SK-N-SH treated with all-trans-retinoic acid at 6 μM for 48 hours (cell line): ENCODE data around the gene PLCB3.

Source experiments
- ATAC-seq: fragments of 200-7000 bp; cut with Tn5 transposase; 3 replicates; pipeline ENCODE4 v1.9.1; 2020; ENCODE audit warnings: mild to moderate bottlenecking, moderate library complexity
- ARNTL ChIP-seq: fragments of 450-650 bp; formaldehyde crosslinking; IDR thresholded peaks from 2 replicates; pipeline ENCODE4 v1.5.0; 2020; ENCODE audit warnings: low read depth, mild to moderate bottlenecking, moderate library complexity, borderline replicate concordance
- BACH2 ChIP-seq: fragments of 250-450 bp; sonication (Bioruptor Pico); IDR thresholded peaks from 2 replicates; pipeline ENCODE4 v1.9.0; 2021; ENCODE audit warnings: mild to moderate bottlenecking, borderline replicate concordance
- CREB5 ChIP-seq: fragments of 250-450 bp; sonication (Bioruptor Pico); IDR thresholded peaks from 2 replicates; pipeline ENCODE4 v1.5.1; 2020; ENCODE audit warnings: low read depth, mild to moderate bottlenecking, moderate library complexity
- CSDC2 ChIP-seq: fragments of 250-450 bp; sonication (Bioruptor Pico); IDR thresholded peaks from 2 replicates; pipeline ENCODE4 v1.5.0; 2020; ENCODE audit warnings: mild to moderate bottlenecking, moderate library complexity
- CSRNP3 ChIP-seq: fragments of 250-450 bp; sonication (Bioruptor Pico); IDR thresholded peaks from 2 replicates; pipeline ENCODE4 v1.5.1; 2021; ENCODE audit warnings: mild to moderate bottlenecking, moderate library complexity
- ESRRG ChIP-seq: fragments of 250-450 bp; sonication (Bioruptor Pico); IDR thresholded peaks from 2 replicates; pipeline ENCODE4 v1.6.1; 2021; ENCODE audit warnings: mild to moderate bottlenecking
- ISL1 ChIP-seq: fragments of 250-450 bp; sonication (Bioruptor Pico); IDR thresholded peaks from 2 replicates; pipeline ENCODE4 v2.1.2; 2022; ENCODE audit warnings: mild to moderate bottlenecking, moderate library complexity
- OSR1 ChIP-seq: fragments of 250-450 bp; sonication (Bioruptor Pico); IDR thresholded peaks from 2 replicates; pipeline ENCODE4 v1.8.0; 2022; ENCODE audit warnings: moderate library complexity, mild to moderate bottlenecking, inconsistent platforms
- PATZ1 ChIP-seq: fragments of 250-450 bp; sonication (Bioruptor Pico); IDR thresholded peaks from 2 replicates; pipeline ENCODE4 v1.8.0; 2020; ENCODE audit warnings: mild to moderate bottlenecking, moderate library complexity, borderline replicate concordance
- POU6F1 ChIP-seq: fragments of 250-450 bp; sonication (Bioruptor Pico); IDR thresholded peaks from 2 replicates; pipeline ENCODE4 v1.8.0; 2021; ENCODE audit warnings: low read depth, mild to moderate bottlenecking, moderate library complexity, borderline replicate concordance
- PPARA ChIP-seq: fragments of 250-450 bp; sonication (Bioruptor Pico); IDR thresholded peaks from 2 replicates; pipeline ENCODE4 v1.5.0; 2020; ENCODE audit warnings: mild to moderate bottlenecking, borderline replicate concordance
- RARB ChIP-seq: fragments of 250-450 bp; sonication (Bioruptor Pico); IDR thresholded peaks from 2 replicates; pipeline ENCODE4 v1.8.0; 2021; ENCODE audit warnings: mild to moderate bottlenecking, moderate library complexity
- SNAI2 ChIP-seq: fragments of 250-450 bp; sonication (Bioruptor Pico); IDR thresholded peaks from 2 replicates; pipeline ENCODE4 v1.5.0; 2020; ENCODE audit warnings: mild to moderate bottlenecking, moderate library complexity
- TOX ChIP-seq: fragments of 250-450 bp; sonication (Bioruptor Pico); IDR thresholded peaks from 2 replicates; pipeline ENCODE4 v1.8.0; 2021; ENCODE audit warnings: mild to moderate bottlenecking, moderate library complexity, borderline replicate concordance
- TSHZ2 ChIP-seq: fragments of 250-450 bp; sonication (Bioruptor Pico); IDR thresholded peaks from 2 replicates; pipeline ENCODE4 v1.5.0; 2020; ENCODE audit warnings: mild to moderate bottlenecking, moderate library complexity
- ZC3H10 ChIP-seq: fragments of 250-450 bp; sonication (Bioruptor Pico); IDR thresholded peaks from 2 replicates; pipeline ENCODE4 v1.5.1; 2021; ENCODE audit warnings: mild to moderate bottlenecking, moderate library complexity
- ZFP3 ChIP-seq: fragments of 250-450 bp; sonication (Bioruptor Pico); IDR thresholded peaks from 2 replicates; pipeline ENCODE4 v1.5.0; 2020; ENCODE audit warnings: mild to moderate bottlenecking, moderate library complexity
- ZFP30 ChIP-seq: fragments of 450-650 bp; formaldehyde crosslinking; IDR thresholded peaks from 2 replicates; pipeline ENCODE4 v1.5.0; 2022; ENCODE audit warnings: mild to moderate bottlenecking, moderate library complexity
- ZNF565 ChIP-seq: fragments of 450-650 bp; formaldehyde crosslinking; conservative IDR thresholded peaks from 2 replicates; pipeline ENCODE4 v1.5.0; 2020; ENCODE audit warnings: low read depth, mild to moderate bottlenecking, moderate library complexity
- ZNF70 ChIP-seq: fragments of 450-650 bp; formaldehyde crosslinking; IDR thresholded peaks from 2 replicates; pipeline ENCODE4 v1.5.0; 2020; ENCODE audit warnings: mild to moderate bottlenecking, moderate library complexity
- ZNF8 ChIP-seq: fragments of 450-650 bp; formaldehyde crosslinking; IDR thresholded peaks from 2 replicates; pipeline ENCODE4 v1.5.0; 2020; ENCODE audit warnings: mild to moderate bottlenecking, moderate library complexity

The PLCB3 gene

GRCh38 chr11:64261556-64262080, 10.3 kb downstream of the PLCB3 start:
- no peak for ATAC-seq

GRCh38 chr11:64262271-64263002, 11.1 kb downstream of the PLCB3 start:
- ATAC-seq: no peak
- no peak for TF ChIP-seq RARB
- no peak for TF ChIP-seq ESRRG
- TF ChIP-seq TSHZ2: no peak
- no peak for TF ChIP-seq POU6F1 (CRISPR knock-in tag)
- no peak for TF ChIP-seq TOX (CRISPR knock-in tag)
- TF ChIP-seq CSDC2 (CRISPR knock-in tag): no peak
- TF ChIP-seq ZFP30 (CRISPR knock-in tag): no peak
- no peak for TF ChIP-seq ZNF70 (CRISPR knock-in tag)
- no peak for TF ChIP-seq ZNF565 (CRISPR knock-in tag)
- no peak for TF ChIP-seq OSR1 (CRISPR knock-in tag)
- TF ChIP-seq PPARA (CRISPR knock-in tag): no peak
- TF ChIP-seq ARNTL (CRISPR knock-in tag): no peak
- no peak for TF ChIP-seq SNAI2

More at GRCh38 chr11:64261556-64262080, 10.3 kb downstream of the PLCB3 start:
- TF ChIP-seq PATZ1 (CRISPR knock-in tag) (no peak), CSRNP3 (CRISPR knock-in tag) (no peak), ZFP3 (CRISPR knock-in tag) (no peak), CSDC2 (CRISPR knock-in tag) (no peak), CREB5 (no peak), ISL1 (CRISPR knock-in tag) (no peak), BACH2 (no peak), ZC3H10 (CRISPR knock-in tag) (no peak), SNAI2 (no peak), ZNF8 (no peak), RARB (no peak), POU6F1 (CRISPR knock-in tag) (no peak)
